ENCODE measurements around the gene ZNF213.
A peak's percentile ranks its signal among the peaks of the same experiment; 100 is the strongest.
"Not testable (repeated sequence)": the region's sequence is repeated elsewhere in the genome, so short reads cannot be mapped to it uniquely, and the experiment has no call there.

Gene ZNF213

GRCh38 chr16:3158026-3158509, 23.2 kb downstream of the ZNF213 start:
- no peak for DNase-seq (ENCODE audit: low read depth, low spot score)
- peak overlapping the region; percentile 76 for H3K4me3 ChIP-seq (ENCODE audit: low read length)

- peak; percentile 94 for DNase-seq (ENCODE audit: low read depth, low spot score)
- H3K4me3 ChIP-seq (ENCODE audit: low read length) = peak overlapping the region; percentile 76
These were observed 23.9 kb downstream of the ZNF213 start for GRCh38 chr16:3158510-3159314.

- DNase-seq (ENCODE audit: low read depth, low spot score) = no peak
- no peak overlapping the region for H3K4me3 ChIP-seq (ENCODE audit: low read length)
These were observed 26.6 kb downstream of the ZNF213 start for GRCh38 chr16:3161235-3162018.

GRCh38 chr16:3164121-3164991, 29.5 kb downstream of the ZNF213 start:
- DNase-seq (ENCODE audit: low read depth, low spot score) = no peak
- no peak overlapping the region for H3K4me3 ChIP-seq (ENCODE audit: low read length)

- H3K4me3 ChIP-seq (ENCODE audit: low read length) = peak overlapping the region; percentile 47
- no peak for DNase-seq (ENCODE audit: low read depth, low spot score)
These were observed 30.4 kb downstream of the ZNF213 start for GRCh38 chr16:3165111-3165822.

- no peak for DNase-seq (ENCODE audit: low read depth, low spot score)
- H3K4me3 ChIP-seq (ENCODE audit: low read length) = no peak overlapping the region
These were observed 31.7 kb downstream of the ZNF213 start for GRCh38 chr16:3166505-3166886.

- H3K4me3 ChIP-seq (ENCODE audit: low read length); DNase-seq (ENCODE audit: low read depth, low spot score): not testable (repeated sequence)
These were observed 33.9 kb downstream of the ZNF213 start for GRCh38 chr16:3168729-3169128.

- no peak for DNase-seq (ENCODE audit: low read depth, low spot score)
- H3K4me3 ChIP-seq (ENCODE audit: low read length) = no peak overlapping the region
These were observed 35.8 kb downstream of the ZNF213 start for GRCh38 chr16:3170440-3171180.

GRCh38 chr16:3171181-3171854, 36.5 kb downstream of the ZNF213 start:
- H3K4me3 ChIP-seq (ENCODE audit: low read length) = no peak overlapping the region
- no peak for DNase-seq (ENCODE audit: low read depth, low spot score)

- DNase-seq (ENCODE audit: low read depth, low spot score) = no peak
- H3K4me3 ChIP-seq (ENCODE audit: low read length) = no peak overlapping the region
These were observed 37.2 kb downstream of the ZNF213 start for GRCh38 chr16:3171855-3172593.

- peak overlapping the region; percentile 21 for H3K4me3 ChIP-seq (ENCODE audit: low read length)
- no peak for DNase-seq (ENCODE audit: low read depth, low spot score)
These were observed 39.2 kb downstream of the ZNF213 start for GRCh38 chr16:3173892-3174617.

GRCh38 chr16:3174618-3175148, 39.9 kb downstream of the ZNF213 start:
- H3K4me3 ChIP-seq (ENCODE audit: low read length) = no peak overlapping the region
- no peak for DNase-seq (ENCODE audit: low read depth, low spot score)

GRCh38 chr16:3175157-3176093, 40.6 kb downstream of the ZNF213 start:
- no peak overlapping the region for H3K4me3 ChIP-seq (ENCODE audit: low read length)
- DNase-seq (ENCODE audit: low read depth, low spot score) = no peak

GRCh38 chr16:3179651-3180050, 44.8 kb downstream of the ZNF213 start:
- DNase-seq (ENCODE audit: low read depth, low spot score) = no peak
- no peak overlapping the region for H3K4me3 ChIP-seq (ENCODE audit: low read length)

GRCh38 chr16:3180445-3180878, 45.6 kb downstream of the ZNF213 start:
- H3K4me3 ChIP-seq (ENCODE audit: low read length) = no peak overlapping the region
- no peak for DNase-seq (ENCODE audit: low read depth, low spot score)

Data from Jurkat, Clone E6-1 (cell line).